HepG2 (cell line): Measurements from ENCODE around the gene ACOT13. TPM values are rescaled to one million over a fixed set of nuclear protein-coding genes. Genes with fewer than 3 reads are reported as not detected.

ENCODE experiments used
- ATAC-seq: fragments of 200-7000 bp; cut with Tn5 transposase; 3 replicates; pipeline ENCODE4 v1.9.1; 2020; ENCODE audit warnings: mild to moderate bottlenecking, moderate library complexity
- BruUV-seq: library from RNA; stranded (reverse); fragments of 400-500 nt; replicated peaks from 2 replicates; lab custom pipeline; 2021; lab: Mats Ljungman, UMichigan
- CTCF ChIA-PET: fragments of 300-600 bp; formaldehyde crosslinking; extraction: SDS; loops from one replicate; lab custom pipeline; 2021; ENCODE audit warnings: low total read pairs, inconsistent platforms, low intra/inter-chr PET ratio; lab: Yijun Ruan, JAX
- POLR2A ChIA-PET: fragments of 350-600 bp; sonication (Branson Sonifier 250); formaldehyde crosslinking; loops from one replicate; lab custom pipeline; 2020; ENCODE audit warnings: antibody characterized with exemption, inconsistent platforms; lab: Yijun Ruan, JAX
- DNase-seq: peaks from one replicate; pipeline ENCODE4 v3.0.0-alpha.2; 2015; ENCODE audit warnings: low spot score
- FAIRE-seq: peaks from 3 replicates; lab custom pipeline; 2011; peaks lifted over from hg19 to GRCh38; lab: Jason Lieb, UNC
- H2AFZ ChIP-seq: one replicate; pipeline ENCODE4 v1.6.1; 2011; ENCODE audit warnings: low read length, inconsistent platforms
- H3K27ac ChIP-seq: fragments of 300-600 bp; 3 replicates; pipeline ENCODE4 v1.8.0; 2011; ENCODE audit warnings: mixed run types, mild to moderate bottlenecking, mixed read lengths, low read length, inconsistent platforms; ENCODE audit not compliant: insufficient read depth; ENCODE audit errors: extremely low read length
- H3K27me3 ChIP-seq, 2 experiments: fragments of 200-600 bp in 1 of 2; 2 replicates in 1 of 2; 3 replicates in 1 of 2; pipeline versions ENCODE4 v1.6.0 to v1.8.0; 2011; ENCODE audit warnings: low read length in 2 of 2, mild to moderate bottlenecking in 2 of 2, moderate library complexity in 2 of 2, inconsistent platforms in 1 of 2; ENCODE audit not compliant: insufficient read depth in 2 of 2, control insufficient read depth in 1 of 2
- H3K36me3 ChIP-seq, 2 experiments: fragments of 200-600 bp in 1 of 2; replicated peaks in 1 of 2; 2 replicates in 1 of 2; 3 replicates in 1 of 2; pipeline versions ENCODE4 v1.5.1 to v1.8.0; 2011; ENCODE audit warnings: low read length in 2 of 2, inconsistent platforms in 1 of 2; ENCODE audit not compliant: insufficient read depth in 2 of 2, control insufficient read depth in 1 of 2
- H3K4me1 ChIP-seq: 2 replicates; pipeline ENCODE4 v1.5.1; 2012; ENCODE audit warnings: low read length, inconsistent platforms; ENCODE audit not compliant: insufficient read depth
- H3K4me2 ChIP-seq: 2 replicates; pipeline ENCODE4 v1.6.0; 2011; ENCODE audit warnings: low read depth, low read length, inconsistent platforms
- H3K4me3 ChIP-seq, 3 experiments: fragments of 200-600 bp in 1 of 3; sonication (generic), shearing (Covaris generic) in 1 of 3; replicated peaks in 1 of 3; 2 replicates each; pipeline ENCODE4 v1.5.1; 2011 to 2016; ENCODE audit warnings: low read length in 3 of 3, inconsistent platforms in 2 of 3, low read depth in 2 of 3, mild to moderate bottlenecking in 2 of 3, control low read depth in 1 of 3, mixed read lengths in 1 of 3; ENCODE audit not compliant: insufficient read depth in 1 of 3
- H3K79me2 ChIP-seq: one replicate; pipeline ENCODE4 v1.6.1; 2011; ENCODE audit warnings: low read length, inconsistent platforms; ENCODE audit not compliant: insufficient read depth
- H3K9ac ChIP-seq: 2 replicates; pipeline ENCODE4 v1.6.0; 2011; ENCODE audit warnings: mild to moderate bottlenecking, low read depth, low read length, inconsistent platforms; ENCODE audit not compliant: insufficient read depth
- H3K9me3 ChIP-seq: 2 replicates; pipeline ENCODE4 v1.5.1; 2012; ENCODE audit warnings: mild to moderate bottlenecking, low read length
- H4K20me1 ChIP-seq: 2 replicates; pipeline ENCODE4 v1.6.0; 2011; ENCODE audit warnings: inconsistent platforms, mild to moderate bottlenecking, low read length, moderate library complexity; ENCODE audit not compliant: insufficient read depth
- CEBPG ChIP-seq: IDR thresholded peaks from 2 replicates; pipeline ENCODE4 v1.6.1; 2016
- MED1 ChIP-seq: sonication (generic); formaldehyde crosslinking; IDR thresholded peaks from 2 replicates; pipeline ENCODE4 v1.4.0; 2020; ENCODE audit warnings: missing genetic modification reagents
- RBFOX2 ChIP-seq: fragments of 200-400 bp; formaldehyde crosslinking; IDR thresholded peaks from 2 replicates; pipeline ENCODE4 v1.6.1; 2017; ENCODE audit warnings: low read depth, mild to moderate bottlenecking, low read length
- SNRNP70 ChIP-seq: fragments of 200-400 bp; formaldehyde crosslinking; IDR thresholded peaks from 2 replicates; pipeline ENCODE4 v1.6.1; 2017; ENCODE audit warnings: mild to moderate bottlenecking, low read depth, low read length, moderate library complexity
- SOX6 ChIP-seq, 2 experiments: fragments of 450-650 bp in 1 of 2; sonication (generic) in 1 of 2; formaldehyde crosslinking in 1 of 2; IDR thresholded peaks; 2 replicates each; pipeline versions ENCODE4 v1.4.0 to v1.6.1; 2017 to 2020; ENCODE audit warnings: antibody characterized with exemption in 1 of 2, mild to moderate bottlenecking in 1 of 2, missing genetic modification reagents in 1 of 2
- SP1 ChIP-seq, 2 experiments: fragments of 450-650 bp in 1 of 2; sonication (generic) in 1 of 2; formaldehyde crosslinking in 1 of 2; IDR thresholded peaks; 2 replicates each; pipeline versions ENCODE4 v1.4.0 to v1.6.1; 2016 to 2020; ENCODE audit warnings: missing genetic modification reagents in 1 of 2
- TIGD3 ChIP-seq: sonication (generic); formaldehyde crosslinking; IDR thresholded peaks from 2 replicates; pipeline ENCODE4 v1.5.1; 2020; ENCODE audit warnings: mild to moderate bottlenecking, missing genetic modification reagents, borderline replicate concordance
- ZNF101 ChIP-seq: sonication (generic); formaldehyde crosslinking; IDR thresholded peaks from 2 replicates; pipeline ENCODE4 v1.4.0; 2020; ENCODE audit warnings: mild to moderate bottlenecking, low read depth, missing genetic modification reagents, borderline replicate concordance
- ZNF570 ChIP-seq: sonication (generic); formaldehyde crosslinking; IDR thresholded peaks from 2 replicates; pipeline ENCODE4 v1.4.0; 2020; ENCODE audit warnings: mild to moderate bottlenecking, missing genetic modification reagents, borderline replicate concordance
- WGBS: methylation state at CpG from one replicate; pipeline ENCODE4 v1.1.6; 2017; ENCODE audit warnings: low lambda C conversion rate; 5-methylcytosine and 5-hydroxymethylcytosine counted together
- in situ Hi-C: cut with HindIII; loops from 2 replicates; pipeline ENCODE4 v1.10.0; 2017; ENCODE audit warnings: low pct_unique_long_range_greater_than_20kb; ENCODE audit not compliant: extremely low pct_ligation_motif_present
- intact Hi-C: fragments of 100-400 bp; cut with micrococcal nuclease; formaldehyde crosslinking; loops from one replicate; pipeline ENCODE4 v1.10.0; 2022; ENCODE audit not compliant: unreplicated experiment
- polyA plus RNA-seq, 8 experiments: library from polyadenylated mRNA; depleted of rRNA in 3 of 8; stranded (reverse) in 7 of 8; unstranded in 1 of 8; fragments of >200 nt; fragmentation: Illumina TruSeq in 4 of 8; extraction: Trizol in 4 of 8; gene quantifications; 2 replicates each; pipeline versions ENCODE4 v1.2.1 to v1.2.3, GENCODE V29; 2011 to 2016; ENCODE audit warnings: low read depth in 4 of 8, missing spikeins in 1 of 8, mixed read lengths in 1 of 8; ENCODE audit not compliant: insufficient read depth in 1 of 8
- total RNA-seq, 5 experiments: library from RNA; depleted of rRNA; stranded (reverse); fragments of >200 nt; fragmentation: Illumina TruSeq; extraction: Trizol; gene quantifications; 2 replicates each; pipeline ENCODE4 v1.2.3, GENCODE V29; 2016; ENCODE audit warnings: low read depth in 1 of 5
- TF ChIP-seq, protein P1 (sequence below): sonication (generic); formaldehyde crosslinking; IDR thresholded peaks from 2 replicates; pipeline ENCODE4 v1.4.0; 2020; ENCODE audit warnings: missing genetic modification reagents, mild to moderate bottlenecking, borderline replicate concordance
- TF ChIP-seq, protein P2 (sequence below): sonication (generic); formaldehyde crosslinking; IDR thresholded peaks from 2 replicates; pipeline ENCODE4 v1.4.0; 2020; ENCODE audit warnings: missing genetic modification reagents
- TF ChIP-seq, protein P3 (sequence below): sonication (generic); formaldehyde crosslinking; IDR thresholded peaks from 2 replicates; pipeline ENCODE4 v1.8.0; 2022; ENCODE audit warnings: missing genetic modification reagents, mild to moderate bottlenecking, inconsistent platforms, borderline replicate concordance

The ACOT13 gene
- total and polyA plus RNA-seq, 2 of the 13 experiments (the other 11 are each of a cell fraction or from before 2014, with no cell fraction given): 31.5 to 45.1 TPM

GRCh38 chr6:24650365-24650764, 16.5 kb upstream of the ACOT13 start:
- no peak overlapping the region for H2AFZ ChIP-seq
- DNase-seq (no peak), FAIRE-seq (no peak), ATAC-seq (no peak)
- TF ChIP-seq, protein P1, sequence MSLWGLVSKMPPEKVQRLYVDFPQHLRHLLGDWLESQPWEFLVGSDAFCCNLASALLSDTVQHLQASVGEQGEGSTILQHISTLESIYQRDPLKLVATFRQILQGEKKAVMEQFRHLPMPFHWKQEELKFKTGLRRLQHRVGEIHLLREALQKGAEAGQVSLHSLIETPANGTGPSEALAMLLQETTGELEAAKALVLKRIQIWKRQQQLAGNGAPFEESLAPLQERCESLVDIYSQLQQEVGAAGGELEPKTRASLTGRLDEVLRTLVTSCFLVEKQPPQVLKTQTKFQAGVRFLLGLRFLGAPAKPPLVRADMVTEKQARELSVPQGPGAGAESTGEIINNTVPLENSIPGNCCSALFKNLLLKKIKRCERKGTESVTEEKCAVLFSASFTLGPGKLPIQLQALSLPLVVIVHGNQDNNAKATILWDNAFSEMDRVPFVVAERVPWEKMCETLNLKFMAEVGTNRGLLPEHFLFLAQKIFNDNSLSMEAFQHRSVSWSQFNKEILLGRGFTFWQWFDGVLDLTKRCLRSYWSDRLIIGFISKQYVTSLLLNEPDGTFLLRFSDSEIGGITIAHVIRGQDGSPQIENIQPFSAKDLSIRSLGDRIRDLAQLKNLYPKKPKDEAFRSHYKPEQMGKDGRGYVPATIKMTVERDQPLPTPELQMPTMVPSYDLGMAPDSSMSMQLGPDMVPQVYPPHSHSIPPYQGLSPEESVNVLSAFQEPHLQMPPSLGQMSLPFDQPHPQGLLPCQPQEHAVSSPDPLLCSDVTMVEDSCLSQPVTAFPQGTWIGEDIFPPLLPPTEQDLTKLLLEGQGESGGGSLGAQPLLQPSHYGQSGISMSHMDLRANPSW (CRISPR knock-in tag): no peak
- no peak for TF ChIP-seq ZNF101 (CRISPR knock-in tag)
- no peak for TF ChIP-seq MED1 (CRISPR knock-in tag)
- TF ChIP-seq ZNF570: no peak
- no peak for TF ChIP-seq CEBPG (CRISPR knock-in tag)
- no peak for TF ChIP-seq TIGD3 (CRISPR knock-in tag)
- TF ChIP-seq, protein P2, sequence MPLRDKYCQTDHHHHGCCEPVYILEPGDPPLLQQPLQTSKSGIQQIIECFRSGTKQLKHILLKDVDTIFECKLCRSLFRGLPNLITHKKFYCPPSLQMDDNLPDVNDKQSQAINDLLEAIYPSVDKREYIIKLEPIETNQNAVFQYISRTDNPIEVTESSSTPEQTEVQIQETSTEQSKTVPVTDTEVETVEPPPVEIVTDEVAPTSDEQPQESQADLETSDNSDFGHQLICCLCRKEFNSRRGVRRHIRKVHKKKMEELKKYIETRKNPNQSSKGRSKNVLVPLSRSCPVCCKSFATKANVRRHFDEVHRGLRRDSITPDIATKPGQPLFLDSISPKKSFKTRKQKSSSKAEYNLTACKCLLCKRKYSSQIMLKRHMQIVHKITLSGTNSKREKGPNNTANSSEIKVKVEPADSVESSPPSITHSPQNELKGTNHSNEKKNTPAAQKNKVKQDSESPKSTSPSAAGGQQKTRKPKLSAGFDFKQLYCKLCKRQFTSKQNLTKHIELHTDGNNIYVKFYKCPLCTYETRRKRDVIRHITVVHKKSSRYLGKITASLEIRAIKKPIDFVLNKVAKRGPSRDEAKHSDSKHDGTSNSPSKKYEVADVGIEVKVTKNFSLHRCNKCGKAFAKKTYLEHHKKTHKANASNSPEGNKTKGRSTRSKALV (CRISPR knock-in tag): no peak
- TF ChIP-seq SOX6 (IDR thresholded peaks at IDR 0.05): no peak
- no peak for TF ChIP-seq SOX6 (CRISPR knock-in tag; IDR thresholded peaks at IDR 0.05)
- TF ChIP-seq SP1 (IDR thresholded peaks at IDR 0.05): no peak
- no peak for TF ChIP-seq SP1 (CRISPR knock-in tag; IDR thresholded peaks at IDR 0.05)
- TF ChIP-seq, protein P3, sequence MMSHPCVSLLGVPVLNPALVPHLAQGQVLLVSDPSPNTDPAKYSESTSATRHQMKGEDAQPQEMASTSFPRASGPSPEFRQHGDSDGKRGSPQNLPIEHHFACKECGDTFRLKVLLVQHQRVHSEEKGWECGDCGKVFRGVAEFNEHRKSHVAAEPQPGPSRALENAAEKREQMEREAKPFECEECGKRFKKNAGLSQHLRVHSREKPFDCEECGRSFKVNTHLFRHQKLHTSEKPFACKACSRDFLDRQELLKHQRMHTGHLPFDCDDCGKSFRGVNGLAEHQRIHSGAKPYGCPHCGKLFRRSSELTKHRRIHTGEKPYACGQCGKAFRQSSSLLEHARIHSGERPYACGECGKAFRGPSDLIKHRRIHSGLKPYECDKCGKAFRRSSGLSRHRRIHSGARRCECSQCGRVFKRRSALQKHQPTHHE (CRISPR knock-in tag): no peak
- TF ChIP-seq RBFOX2: no peak
- TF ChIP-seq SNRNP70: no peak
- ChIA-PET POLR2A (no interaction called here), CTCF (no interaction called here)
- H4K20me1 ChIP-seq: no peaks in the 10 kb centered on the region
- H3K4me3 ChIP-seq: no peak overlapping the region
- H3K4me2 ChIP-seq: no peak overlapping the region
- no peaks in the 10 kb centered on the region for H3K9me3 ChIP-seq
- in situ Hi-C loops: no loop called here
- H3K9ac ChIP-seq: no peak overlapping the region
- intact Hi-C loops: no loop called here
- no peaks in the 10 kb centered on the region for H3K27me3 ChIP-seq
- BruUV-seq: TSS peak; percentile 46
- peaks cover 6 to 28% of the 10 kb centered on the region in 2 experiments; a peak in 4 of 5 replicates for H3K36me3 ChIP-seq
- WGBS: 59% methylated on average over 3 of the region's 3 CpGs
- no peaks in the 10 kb centered on the region for H3K79me2 ChIP-seq
- no peak overlapping the region for H3K27ac ChIP-seq
- H3K4me1 ChIP-seq: peaks cover 21% of the 10 kb centered on the region
